Right atrium auricular region (tissue), 2 donors: ENCODE measurements around the gene MAP3K4. TPM values are rescaled to one million over a fixed set of nuclear protein-coding genes. Genes with fewer than 3 reads are reported as not detected.

ENCODE experiments used
- DNase-seq: peaks from one replicate; pipeline ENCODE4 v3.0.0-alpha.2; 2019; ENCODE audit warnings: low spot score
- H3K27ac ChIP-seq, 2 donors: fragments of 200-600 bp; sonication (generic); 1 replicate in 1 of 2; 2 replicates in 1 of 2; pipeline ENCODE4 v1.5.1; 2016 to 2019
- H3K27me3 ChIP-seq, 2 donors: fragments of 200-600 bp; sonication (generic); one replicate each; pipeline versions ENCODE4 v1.5.1 to v1.6.0; 2017 to 2019
- H3K36me3 ChIP-seq: fragments of 200-600 bp; sonication (generic); one replicate; pipeline ENCODE4 v1.5.1; 2016
- H3K4me1 ChIP-seq, 2 donors: fragments of 200-600 bp; sonication (generic); one replicate each; pipeline versions ENCODE4 v1.5.1 to v1.6.0; 2017 to 2019
- H3K4me3 ChIP-seq, 2 donors: fragments of 200-600 bp; sonication (generic); 1 replicate in 1 of 2; 2 replicates in 1 of 2; pipeline ENCODE4 v1.5.1; 2017 to 2019; ENCODE audit warnings: mild to moderate bottlenecking in 1 of 2, moderate library complexity in 1 of 2
- H3K9me3 ChIP-seq, 2 donors: fragments of 200-600 bp; sonication (generic); one replicate each; pipeline ENCODE4 v1.5.1; 2019
- total RNA-seq, 2 donors: library from RNA; depleted of rRNA; stranded (reverse); fragments of >200 nt; gene quantifications; one replicate each; pipeline ENCODE4 v1.1.0, GENCODE V29; 2016
- TF ChIP-seq, protein P1 (sequence below), 2 donors: fragments of 200-600 bp; sonication (generic); IDR thresholded peaks; one replicate each; pipeline ENCODE4 v1.5.1; 2019; ENCODE audit warnings: antibody characterized with exemption in 2 of 2

MAP3K4 gene
- total RNA-seq, 2 donors from 2014 or later, result 15.6 to 17.2 TPM

- Histone ChIP-seq H3K4me3 (no peak overlapping the region), H3K4me1 (no peaks in the 10 kb centered on the region), H3K27ac (no peak overlapping the region), H3K36me3 (no peaks in the 10 kb centered on the region), H3K27me3 (no peaks in the 10 kb centered on the region), H3K9me3 (no peaks in the 10 kb centered on the region)
- TF ChIP-seq, protein P1, sequence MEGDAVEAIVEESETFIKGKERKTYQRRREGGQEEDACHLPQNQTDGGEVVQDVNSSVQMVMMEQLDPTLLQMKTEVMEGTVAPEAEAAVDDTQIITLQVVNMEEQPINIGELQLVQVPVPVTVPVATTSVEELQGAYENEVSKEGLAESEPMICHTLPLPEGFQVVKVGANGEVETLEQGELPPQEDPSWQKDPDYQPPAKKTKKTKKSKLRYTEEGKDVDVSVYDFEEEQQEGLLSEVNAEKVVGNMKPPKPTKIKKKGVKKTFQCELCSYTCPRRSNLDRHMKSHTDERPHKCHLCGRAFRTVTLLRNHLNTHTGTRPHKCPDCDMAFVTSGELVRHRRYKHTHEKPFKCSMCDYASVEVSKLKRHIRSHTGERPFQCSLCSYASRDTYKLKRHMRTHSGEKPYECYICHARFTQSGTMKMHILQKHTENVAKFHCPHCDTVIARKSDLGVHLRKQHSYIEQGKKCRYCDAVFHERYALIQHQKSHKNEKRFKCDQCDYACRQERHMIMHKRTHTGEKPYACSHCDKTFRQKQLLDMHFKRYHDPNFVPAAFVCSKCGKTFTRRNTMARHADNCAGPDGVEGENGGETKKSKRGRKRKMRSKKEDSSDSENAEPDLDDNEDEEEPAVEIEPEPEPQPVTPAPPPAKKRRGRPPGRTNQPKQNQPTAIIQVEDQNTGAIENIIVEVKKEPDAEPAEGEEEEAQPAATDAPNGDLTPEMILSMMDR (IDR thresholded peaks at IDR 0.05), result no peak
- no peak for DNase-seq
Measured at GRCh38 chr6:161053103-161053502, 61.5 kb downstream of the MAP3K4 start.

DNA sequence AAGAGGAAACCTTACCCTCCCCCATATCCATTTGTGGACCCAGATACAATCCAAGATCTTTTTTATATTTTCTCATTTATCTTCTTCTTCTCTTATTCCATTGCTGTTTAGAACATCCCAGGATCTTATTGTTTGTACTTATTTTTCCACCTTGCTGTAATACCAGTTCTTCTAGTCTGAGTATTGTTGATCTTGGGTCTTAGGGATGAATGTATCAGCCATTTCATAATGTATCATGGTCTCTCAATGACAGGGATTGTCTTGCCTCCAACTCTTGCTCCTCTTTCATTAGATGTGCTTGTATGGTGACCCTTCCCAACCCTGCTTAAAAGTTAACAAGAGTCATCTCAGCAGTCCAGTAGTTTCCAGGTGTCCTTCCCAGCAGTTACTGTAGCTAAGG, 63.3 kb downstream of the MAP3K4 start:
- no peak for DNase-seq

GRCh38 chr6:161056451-161056850, 64.9 kb downstream of the MAP3K4 start:
- Histone ChIP-seq H3K36me3 (no peaks in the 10 kb centered on the region), H3K9me3 (no peaks in the 10 kb centered on the region), H3K27ac (no peak overlapping the region), H3K27me3 (no peaks in the 10 kb centered on the region), H3K4me1 (no peaks in the 10 kb centered on the region), H3K4me3 (no peak overlapping the region)
- TF ChIP-seq, protein P1 (IDR thresholded peaks at IDR 0.05), result no peak
- DNase-seq, result no peak

More for the DNA sequence above, 63.3 kb downstream of the MAP3K4 start:
- no peaks in the 10 kb centered on the region for H3K4me1 ChIP-seq
- H3K27me3 ChIP-seq, result no peaks in the 10 kb centered on the region
- TF ChIP-seq, protein P1 (IDR thresholded peaks at IDR 0.05), result no peak
- H3K36me3 ChIP-seq, result no peaks in the 10 kb centered on the region
- H3K4me3 ChIP-seq, result no peak overlapping the region
- H3K27ac ChIP-seq, result no peak overlapping the region
- H3K9me3 ChIP-seq, result no peaks in the 10 kb centered on the region

DNA sequence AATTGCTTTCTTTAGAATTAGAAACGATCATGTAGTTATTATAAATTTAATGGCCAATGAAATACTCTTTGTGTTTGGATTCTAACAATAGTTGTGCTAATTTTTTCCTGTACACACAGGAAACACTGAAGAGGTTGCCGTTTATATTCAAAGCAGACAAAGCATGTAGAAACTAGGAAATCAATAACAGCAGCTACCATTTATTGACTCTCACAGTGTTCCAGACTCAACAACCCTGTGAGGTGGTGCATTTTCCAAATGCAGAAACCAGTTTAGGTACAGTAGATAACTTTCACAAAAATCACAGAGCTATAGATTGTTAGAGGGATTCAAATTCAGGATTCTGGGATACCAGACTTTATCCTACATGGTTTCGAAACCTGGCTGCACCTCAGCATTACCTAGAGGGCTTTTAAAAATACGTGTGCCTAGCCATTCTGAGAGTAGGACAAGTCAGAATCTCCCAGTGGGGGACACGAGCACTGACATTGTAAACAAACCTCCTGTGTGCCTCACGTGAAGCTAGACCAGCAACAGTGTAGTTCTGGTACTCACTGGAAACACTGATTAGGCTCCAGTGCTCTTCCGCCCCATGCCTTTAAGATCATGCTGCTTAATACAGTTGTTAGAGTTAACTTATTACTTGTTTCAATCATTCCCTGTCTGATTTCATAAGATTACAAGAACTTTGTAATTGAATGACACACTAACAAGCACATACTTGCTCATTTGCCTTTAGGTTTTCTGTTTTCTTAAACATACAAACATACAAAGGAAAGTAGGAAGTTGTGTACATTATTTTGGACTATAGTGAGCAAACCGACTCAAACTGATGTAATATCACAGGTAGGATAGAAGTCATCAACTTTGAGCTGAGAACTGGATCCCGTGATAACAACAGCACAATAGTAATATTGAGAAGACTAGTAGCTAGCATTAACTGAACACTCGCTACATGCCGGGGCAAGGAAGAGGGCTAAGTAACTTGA, 65.8 kb downstream of the MAP3K4 start:
- TF ChIP-seq, protein P1 (IDR thresholded peaks at IDR 0.05), result no peak
- no peaks in the 10 kb centered on the region for H3K4me1 ChIP-seq
- H3K4me3 ChIP-seq, result no peak overlapping the region
- H3K27ac ChIP-seq, result no peak overlapping the region
- H3K27me3 ChIP-seq, result no peaks in the 10 kb centered on the region
- no peaks in the 10 kb centered on the region for H3K9me3 ChIP-seq
- H3K36me3 ChIP-seq, result no peaks in the 10 kb centered on the region
- no peak for DNase-seq

DNA sequence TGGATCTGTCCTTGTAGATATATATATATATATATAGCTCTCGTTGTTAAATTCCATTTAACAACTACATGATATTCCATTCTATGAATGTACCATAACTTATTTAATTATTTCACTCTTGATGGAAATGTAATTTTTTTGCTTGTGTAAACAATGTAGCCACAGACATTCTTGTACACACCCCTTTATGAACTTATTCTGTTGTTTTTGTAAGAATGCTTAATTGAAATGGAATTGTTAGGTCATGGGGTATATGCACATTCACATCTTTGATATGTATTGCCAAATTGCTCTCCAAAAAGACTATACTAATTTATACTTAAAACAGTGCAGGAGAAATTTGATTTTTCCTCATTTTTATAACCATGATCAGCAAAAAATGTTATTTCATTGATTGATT, 67.2 kb downstream of the MAP3K4 start:
- TF ChIP-seq, protein P1 (IDR thresholded peaks at IDR 0.05), result no peak
- no peaks in the 10 kb centered on the region for H3K9me3 ChIP-seq
- H3K36me3 ChIP-seq, result no peaks in the 10 kb centered on the region
- H3K4me3 ChIP-seq, result no peak overlapping the region
- H3K27ac ChIP-seq, result no peak overlapping the region
- H3K27me3 ChIP-seq, result no peaks in the 10 kb centered on the region
- H3K4me1 ChIP-seq, result no peaks in the 10 kb centered on the region
- no peak for DNase-seq
